Sigmoid colon (tissue), 7 donors: ENCODE results near the gene PTPRN. TPM values are rescaled to one million over a fixed set of nuclear protein-coding genes. Genes with fewer than 3 reads are reported as not detected.

ENCODE experiments used
- DNase-seq: peaks from one replicate; pipeline ENCODE4 v3.0.0-alpha.2; 2019
- H3K27ac ChIP-seq, 4 donors: fragments of 200-600 bp; sonication (generic); one replicate each; pipeline ENCODE4 v1.5.1; 2016 to 2019; ENCODE audit warnings: mild to moderate bottlenecking in 1 of 4
- H3K27me3 ChIP-seq, 3 donors: fragments of 200-600 bp; sonication (generic); one replicate each; pipeline ENCODE4 v1.5.1; 2019; ENCODE audit warnings: mild to moderate bottlenecking in 1 of 3
- H3K36me3 ChIP-seq, 4 donors: fragments of 200-600 bp; sonication (generic); one replicate each; pipeline ENCODE4 v1.5.1; 2016 to 2019
- H3K4me1 ChIP-seq, 4 donors: fragments of 200-600 bp; sonication (generic); one replicate each; pipeline ENCODE4 v1.5.1; 2017 to 2019
- H3K4me3 ChIP-seq, 4 donors: fragments of 200-600 bp; sonication (generic); one replicate each; pipeline ENCODE4 v1.5.1; 2017 to 2019; ENCODE audit warnings: mild to moderate bottlenecking in 2 of 4, moderate library complexity in 1 of 4
- H3K9me3 ChIP-seq, 4 donors: fragments of 200-600 bp in 3 of 4; sonication (generic) in 3 of 4; one replicate each; pipeline versions ENCODE4 v1.5.1 to v1.6.1; 2013 to 2019
- EP300 ChIP-seq, 4 donors: sonication (generic); formaldehyde crosslinking; IDR thresholded peaks; one replicate each; pipeline ENCODE4 v1.6.1; 2017; ENCODE audit warnings: antibody characterized with exemption in 4 of 4
- POLR2A ChIP-seq, 2 donors: fragments of 450-650 bp; IDR thresholded peaks; one replicate each; pipeline ENCODE4 v1.6.1; 2016; ENCODE audit warnings: antibody characterized with exemption in 2 of 2, mild to moderate bottlenecking in 2 of 2, moderate library complexity in 2 of 2
- POLR2AphosphoS5 ChIP-seq, 4 donors: sonication (generic); formaldehyde crosslinking; IDR thresholded peaks; one replicate each; pipeline ENCODE4 v1.6.1; 2017; ENCODE audit warnings: antibody characterized with exemption in 4 of 4
- WGBS, 2 donors: extraction: QIAGEN DNeasy Blood & Tissue Kit; methylation state at CpG; one replicate each; pipeline ENCODE4 v1.1.7; 2013; 5-methylcytosine and 5-hydroxymethylcytosine counted together
- intact Hi-C: fragments of 100-400 bp; cut with DNase I; formaldehyde crosslinking; loops from one replicate; pipeline ENCODE4 v1.15.1; 2023
- polyA plus RNA-seq, 3 donors: library from polyadenylated mRNA; stranded (reverse); fragments of 200-250 nt; gene quantifications; one replicate each; pipeline ENCODE4 v1.2.3, GENCODE V29; 2013
- total RNA-seq, 4 donors: library from RNA; depleted of rRNA; stranded (reverse); fragments of >200 nt; gene quantifications; one replicate each; pipeline ENCODE4 v1.1.0, GENCODE V29; 2016
- TF ChIP-seq, protein P1 (sequence below), 4 experiments: fragments of 450-650 bp in 3 of 4; fragments of 200-600 bp in 1 of 4; IDR thresholded peaks; one replicate each; pipeline ENCODE4 v1.5.1; 2016 to 2019; ENCODE audit warnings: antibody characterized with exemption in 4 of 4, mild to moderate bottlenecking in 3 of 4, moderate library complexity in 2 of 4
- donor health status: healthy with polysubstance abuse.
- donor health status: Bipolar disorder and iron deficiency.
- donor health status: healthy.

PTPRN gene
- total and polyA plus RNA-seq, 7 donors, result 1.2 to 8.8 (median 7.8) TPM; not detected in 2

DNA sequence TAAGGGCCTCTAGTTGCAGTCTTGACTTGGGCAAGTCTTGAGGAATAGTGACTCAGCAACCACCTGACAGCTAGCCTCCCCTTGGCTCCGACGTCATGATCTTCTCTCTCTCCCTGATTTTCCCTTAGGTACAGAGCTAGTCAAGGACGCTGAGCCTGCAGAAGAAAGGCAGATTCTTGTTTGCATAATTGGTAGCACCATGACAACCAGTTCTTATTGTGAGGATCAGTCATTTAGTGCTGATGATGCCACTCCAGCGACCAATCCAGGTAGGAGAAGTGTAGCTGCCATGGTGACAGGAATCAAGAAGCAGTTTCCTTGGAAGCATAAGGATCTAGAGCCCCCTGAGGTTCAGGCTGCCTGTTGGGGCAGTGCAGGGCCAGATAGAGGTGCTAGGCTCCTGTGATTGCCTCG, 26.2 kb upstream of the PTPRN start:
- DNase-seq, result no peak
- H3K36me3 ChIP-seq, result no peaks in the 10 kb centered on the region
- WGBS, 2 donors, result 28 to 51% methylated on average over 5 of the region's 5 CpGs
- H3K4me1 ChIP-seq, result no peaks in the 10 kb centered on the region
- H3K27me3 ChIP-seq, result peaks cover 8 to 34% (median 21%) of the 10 kb centered on the region in 3 donors
- intact Hi-C loops, result no loop called here
- peaks cover 0 to 3% (median 1%) of the 10 kb centered on the region in 4 donors for H3K9me3 ChIP-seq
- TF ChIP-seq, protein P1, sequence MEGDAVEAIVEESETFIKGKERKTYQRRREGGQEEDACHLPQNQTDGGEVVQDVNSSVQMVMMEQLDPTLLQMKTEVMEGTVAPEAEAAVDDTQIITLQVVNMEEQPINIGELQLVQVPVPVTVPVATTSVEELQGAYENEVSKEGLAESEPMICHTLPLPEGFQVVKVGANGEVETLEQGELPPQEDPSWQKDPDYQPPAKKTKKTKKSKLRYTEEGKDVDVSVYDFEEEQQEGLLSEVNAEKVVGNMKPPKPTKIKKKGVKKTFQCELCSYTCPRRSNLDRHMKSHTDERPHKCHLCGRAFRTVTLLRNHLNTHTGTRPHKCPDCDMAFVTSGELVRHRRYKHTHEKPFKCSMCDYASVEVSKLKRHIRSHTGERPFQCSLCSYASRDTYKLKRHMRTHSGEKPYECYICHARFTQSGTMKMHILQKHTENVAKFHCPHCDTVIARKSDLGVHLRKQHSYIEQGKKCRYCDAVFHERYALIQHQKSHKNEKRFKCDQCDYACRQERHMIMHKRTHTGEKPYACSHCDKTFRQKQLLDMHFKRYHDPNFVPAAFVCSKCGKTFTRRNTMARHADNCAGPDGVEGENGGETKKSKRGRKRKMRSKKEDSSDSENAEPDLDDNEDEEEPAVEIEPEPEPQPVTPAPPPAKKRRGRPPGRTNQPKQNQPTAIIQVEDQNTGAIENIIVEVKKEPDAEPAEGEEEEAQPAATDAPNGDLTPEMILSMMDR (IDR thresholded peaks at IDR 0.05), result no peak
- no peak for TF ChIP-seq EP300 (IDR thresholded peaks at IDR 0.05)
- no peak for TF ChIP-seq POLR2A (IDR thresholded peaks at IDR 0.05)
- no peak for TF ChIP-seq POLR2AphosphoS5 (IDR thresholded peaks at IDR 0.05)
- no peak overlapping the region for H3K4me3 ChIP-seq
- no peak overlapping the region for H3K27ac ChIP-seq

DNA sequence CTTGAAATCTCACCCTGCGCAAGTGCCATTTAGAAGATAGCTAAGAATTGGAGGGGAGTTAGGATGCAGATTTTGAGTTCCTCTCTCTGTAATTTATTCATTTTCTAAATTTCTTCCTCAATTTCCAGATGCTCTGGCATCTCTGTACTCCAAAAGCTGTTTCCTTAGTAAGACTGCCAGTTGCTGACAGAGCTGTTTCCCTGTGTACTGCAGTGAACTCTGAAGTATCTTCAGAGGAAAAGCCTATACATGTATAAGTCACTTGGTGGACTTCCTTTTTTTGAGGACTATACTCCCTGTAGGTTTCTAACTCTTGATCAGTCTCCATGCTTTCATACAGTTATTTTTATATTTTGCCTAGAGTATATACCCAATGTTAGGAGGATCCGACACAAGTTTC, 24.9 kb upstream of the PTPRN start:
- H3K4me3 ChIP-seq, result no peak overlapping the region
- no peak for TF ChIP-seq POLR2A (IDR thresholded peaks at IDR 0.05)
- TF ChIP-seq, protein P1 (IDR thresholded peaks at IDR 0.05), result no peak
- TF ChIP-seq POLR2AphosphoS5 (IDR thresholded peaks at IDR 0.05), result no peak
- no peak for TF ChIP-seq EP300 (IDR thresholded peaks at IDR 0.05)
- no peak overlapping the region for H3K27ac ChIP-seq
- H3K9me3 ChIP-seq, result peaks cover 0 to 4% (median 1%) of the 10 kb centered on the region in 4 donors
- WGBS, 2 donors, result 74 to 97% methylated on average over 2 of the region's 2 CpGs
- DNase-seq, result no peak
- H3K36me3 ChIP-seq, result no peaks in the 10 kb centered on the region
- no peaks in the 10 kb centered on the region for H3K4me1 ChIP-seq
- intact Hi-C loops, result no loop called here
- H3K27me3 ChIP-seq, result peaks cover 8 to 34% (median 21%) of the 10 kb centered on the region in 3 donors

DNA sequence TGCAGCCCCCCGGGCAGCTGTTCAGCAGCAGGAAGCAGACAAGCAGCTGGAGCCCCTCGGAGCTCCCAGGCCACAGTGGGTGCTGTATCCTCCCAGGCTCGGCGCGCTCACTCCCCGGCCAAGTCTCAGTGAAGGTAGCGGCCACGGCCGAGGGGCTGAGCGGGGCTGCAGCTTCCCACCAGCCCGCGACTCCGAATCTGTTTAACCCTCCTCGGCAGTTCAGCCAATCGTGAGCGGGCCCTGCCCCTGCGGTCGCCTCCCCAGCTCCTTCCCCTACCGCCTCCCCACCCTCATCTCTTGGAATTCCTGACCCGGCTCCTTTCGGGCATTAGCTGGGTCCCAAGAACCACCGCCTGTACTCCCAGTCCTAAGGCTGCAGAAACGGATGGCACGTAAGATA, 23.3 kb upstream of the PTPRN start, which contains the start of gene RESP18:
TSS of gene RESP18 (minus strand) at position 203 of the 400 bp plus-strand sequence.
- Histone ChIP-seq H3K4me3 (no peak within 1 kb of the TSS), H3K9me3 (peaks cover 0 to 4% (median 1%) of the 10 kb centered on the region in 4 donors), H3K4me1 (no peaks in the 10 kb centered on the region), H3K27ac (no peak within 1 kb of the TSS), H3K27me3 (peaks cover 8 to 34% (median 21%) of the 10 kb centered on the region in 3 donors), H3K36me3 (no peaks in the 10 kb centered on the region)
- intact Hi-C loops, result no loop called here
- WGBS, 2 donors, result 14 to 29% methylated on average over 24 of the region's 24 CpGs
- no peak for TF ChIP-seq POLR2AphosphoS5 (IDR thresholded peaks at IDR 0.05)
- no peak for TF ChIP-seq POLR2A (IDR thresholded peaks at IDR 0.05)
- TF ChIP-seq, protein P1 (IDR thresholded peaks at IDR 0.05), result no peak
- no peak for TF ChIP-seq EP300 (IDR thresholded peaks at IDR 0.05)
- no peak for DNase-seq

DNA sequence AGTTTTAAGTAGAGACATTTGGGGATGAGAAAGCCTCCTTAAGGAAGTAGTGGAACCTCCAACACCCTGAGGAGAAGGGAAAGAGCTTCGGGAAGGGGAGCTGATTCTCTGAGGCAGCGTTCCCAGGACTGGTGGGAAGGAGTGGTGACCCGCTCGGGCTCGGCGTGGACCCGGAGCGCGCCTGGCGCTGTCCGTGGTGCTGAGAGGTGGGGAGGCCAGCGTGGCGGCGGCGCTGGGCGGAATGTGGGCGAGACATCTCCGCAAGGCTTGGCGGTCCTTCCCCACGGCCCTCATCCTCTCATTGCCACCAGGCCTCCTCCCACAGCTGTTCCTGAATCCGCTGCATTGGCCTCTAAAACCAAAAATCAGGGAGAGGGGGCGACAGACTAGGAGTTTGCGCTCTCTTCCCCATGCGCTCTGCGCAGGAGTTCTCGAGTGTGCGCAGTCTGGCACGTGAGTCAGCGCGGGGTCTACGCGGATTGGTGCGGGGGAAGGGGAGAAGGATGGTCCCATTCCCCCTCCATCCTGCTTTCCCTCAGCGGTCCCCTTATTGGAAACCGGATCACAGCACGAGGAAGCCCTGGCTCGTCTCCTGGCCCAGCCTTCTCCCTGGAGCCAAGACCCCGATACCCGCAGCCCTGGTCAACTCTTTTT, 22.5 kb upstream of the PTPRN start:
- Histone ChIP-seq H3K4me3 (no peak overlapping the region), H3K36me3 (no peaks in the 10 kb centered on the region), H3K27me3 (peaks cover 8 to 34% (median 21%) of the 10 kb centered on the region in 3 donors), H3K4me1 (no peaks in the 10 kb centered on the region), H3K27ac (no peak overlapping the region), H3K9me3 (peaks cover 0 to 2% (median 1%) of the 10 kb centered on the region in 4 donors)
- no peak for DNase-seq
- 18 to 32% methylated on average over 39 of the region's 39 CpGs for WGBS, 2 donors
- intact Hi-C loops, result no loop called here
- TF ChIP-seq EP300 (IDR thresholded peaks at IDR 0.05) (no peak), POLR2A (IDR thresholded peaks at IDR 0.05) (no peak), POLR2AphosphoS5 (IDR thresholded peaks at IDR 0.05) (no peak)
- TF ChIP-seq, protein P1 (IDR thresholded peaks at IDR 0.05), result no peak
